Measurements from ENCODE around the gene BCL11A.

Gene BCL11A

DNA sequence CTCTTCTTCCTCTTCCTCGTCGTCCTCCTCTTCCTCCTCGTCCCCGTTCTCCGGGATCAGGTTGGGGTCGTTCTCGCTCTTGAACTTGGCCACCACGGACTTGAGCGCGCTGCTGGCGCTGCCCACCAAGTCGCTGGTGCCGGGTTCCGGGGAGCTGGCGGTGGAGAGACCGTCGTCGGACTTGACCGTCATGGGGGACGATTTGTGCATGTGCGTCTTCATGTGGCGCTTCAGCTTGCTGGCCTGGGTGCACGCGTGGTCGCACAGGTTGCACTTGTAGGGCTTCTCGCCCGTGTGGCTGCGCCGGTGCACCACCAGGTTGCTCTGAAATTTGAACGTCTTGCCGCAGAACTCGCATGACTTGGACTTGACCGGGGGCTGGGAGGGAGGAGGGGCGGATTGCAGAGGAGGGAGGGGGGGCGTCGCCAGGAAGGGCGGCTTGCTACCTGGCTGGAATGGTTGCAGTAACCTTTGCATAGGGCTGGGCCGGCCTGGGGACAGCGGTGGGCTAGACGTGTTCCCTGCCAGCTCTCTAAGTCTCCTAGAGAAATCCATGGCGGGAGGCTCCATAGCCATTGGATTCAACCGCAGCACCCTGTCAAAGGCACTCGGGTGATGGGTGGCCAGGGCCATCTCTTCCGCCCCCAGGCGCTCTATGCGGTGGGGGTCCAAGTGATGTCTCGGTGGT lies 91.9 kb downstream of the BCL11A start:
- no peak for DNase-seq (ENCODE audit: low spot score)

DNA sequence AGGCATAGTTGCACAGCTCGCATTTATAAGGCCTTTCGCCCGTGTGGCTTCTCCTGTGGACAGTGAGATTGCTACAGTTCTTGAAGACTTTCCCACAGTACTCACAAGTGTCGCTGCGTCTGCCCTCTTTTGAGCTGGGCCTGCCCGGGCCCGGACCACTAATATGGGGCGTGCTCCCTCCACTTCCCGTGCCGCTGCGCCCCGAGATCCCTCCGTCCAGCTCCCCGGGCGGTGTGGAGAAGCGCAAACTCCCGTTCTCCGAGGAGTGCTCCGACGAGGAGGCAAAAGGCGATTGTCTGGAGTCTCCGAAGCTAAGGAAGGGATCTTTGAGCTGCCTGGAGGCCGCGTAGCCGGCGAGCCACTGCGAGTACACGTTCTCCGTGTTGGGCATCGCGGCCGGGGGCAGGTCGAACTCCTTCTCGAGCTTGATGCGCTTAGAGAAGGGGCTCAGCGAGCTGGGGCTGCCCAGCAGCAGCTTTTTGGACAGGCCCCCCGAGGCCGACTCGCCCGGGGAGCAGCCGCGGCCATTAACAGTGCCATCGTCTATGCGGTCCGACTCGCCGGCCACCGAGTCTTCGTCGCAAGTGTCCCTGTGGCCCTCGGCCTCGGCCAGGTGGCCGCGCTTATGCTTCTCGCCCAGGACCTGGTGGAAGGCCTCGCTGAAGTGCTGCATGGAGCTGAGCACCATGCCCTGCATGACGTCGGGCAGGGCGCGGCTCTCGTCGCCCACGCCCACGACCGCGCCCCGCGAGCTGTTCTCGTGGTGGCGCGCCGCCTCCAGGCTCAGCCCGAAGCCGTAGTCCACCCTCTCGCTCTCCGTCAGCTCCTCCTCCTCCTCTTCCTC lies 92.7 kb downstream of the BCL11A start:
- no peak for DNase-seq (ENCODE audit: low spot score)

DNA sequence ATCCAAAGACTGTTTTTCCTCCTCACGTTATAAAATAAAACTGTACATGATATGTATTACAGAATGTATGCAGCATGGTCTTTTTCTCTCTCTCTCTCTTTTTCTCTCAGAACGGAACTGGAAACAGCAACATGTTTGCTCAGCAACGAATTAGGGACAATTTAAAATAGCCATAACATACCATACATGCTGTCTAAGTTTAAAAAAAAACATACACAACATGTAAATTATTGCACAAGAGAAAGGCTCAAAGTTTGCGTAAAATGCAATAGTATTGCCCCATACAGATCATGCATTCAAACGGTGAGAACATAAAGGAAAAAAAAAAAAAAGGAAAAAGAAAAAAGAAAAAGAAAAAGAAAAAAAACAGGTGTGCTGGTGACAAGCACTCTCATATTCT lies 93.6 kb downstream of the BCL11A start:
- no peak for DNase-seq (ENCODE audit: low spot score)

DNA sequence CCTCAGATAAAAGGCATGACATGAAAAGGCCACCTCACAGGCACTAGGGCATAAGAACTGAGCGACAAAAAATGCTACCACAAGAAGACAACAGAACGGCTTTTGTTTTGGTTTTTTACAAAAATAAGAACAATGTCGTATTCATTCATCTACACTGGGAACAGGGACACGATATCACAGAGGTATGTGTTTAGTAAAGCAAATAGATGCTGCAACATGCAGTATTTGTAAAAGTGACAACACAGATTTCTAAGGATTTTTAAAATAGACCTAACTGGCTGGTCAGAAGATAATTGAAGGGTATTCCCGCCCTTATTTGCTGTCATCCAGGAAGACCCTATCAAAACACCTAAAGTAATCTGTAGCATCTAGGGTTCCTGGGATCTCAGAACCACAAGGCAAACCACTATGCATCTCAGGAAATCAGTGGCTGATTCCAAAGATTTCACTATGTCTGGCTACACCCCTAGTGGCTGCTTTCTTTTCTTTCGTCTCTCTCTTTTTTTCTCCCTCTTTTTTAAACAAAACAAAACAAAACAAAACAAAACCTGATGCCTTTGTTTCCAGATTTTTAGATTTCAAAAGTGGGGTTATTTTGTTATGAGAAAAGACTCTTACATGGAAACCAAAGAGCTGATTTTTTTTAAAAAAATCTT lies 97.2 kb downstream of the BCL11A start:
- DNase-seq (ENCODE audit: low spot score) = no peak

DNA sequence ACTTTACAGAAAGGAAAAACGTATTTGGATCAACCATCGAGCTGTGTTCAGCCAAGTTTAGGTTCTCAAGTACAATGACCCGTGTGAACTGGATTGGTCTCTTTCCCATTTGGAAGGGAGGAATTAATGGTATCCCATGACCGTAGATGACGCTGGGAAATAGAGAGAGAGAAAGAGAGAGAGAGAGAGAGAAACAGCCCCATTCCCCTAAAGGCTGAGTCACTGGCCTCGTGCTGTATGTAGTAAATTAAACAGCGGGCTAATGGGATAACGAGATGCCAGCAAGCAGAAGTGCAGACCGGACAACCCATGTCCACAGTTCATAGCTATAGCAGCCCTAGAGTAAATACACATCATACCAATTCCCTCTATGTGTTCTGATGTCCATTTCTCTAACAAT lies 99.6 kb downstream of the BCL11A start:
- no peak for DNase-seq (ENCODE audit: low spot score)

DNA sequence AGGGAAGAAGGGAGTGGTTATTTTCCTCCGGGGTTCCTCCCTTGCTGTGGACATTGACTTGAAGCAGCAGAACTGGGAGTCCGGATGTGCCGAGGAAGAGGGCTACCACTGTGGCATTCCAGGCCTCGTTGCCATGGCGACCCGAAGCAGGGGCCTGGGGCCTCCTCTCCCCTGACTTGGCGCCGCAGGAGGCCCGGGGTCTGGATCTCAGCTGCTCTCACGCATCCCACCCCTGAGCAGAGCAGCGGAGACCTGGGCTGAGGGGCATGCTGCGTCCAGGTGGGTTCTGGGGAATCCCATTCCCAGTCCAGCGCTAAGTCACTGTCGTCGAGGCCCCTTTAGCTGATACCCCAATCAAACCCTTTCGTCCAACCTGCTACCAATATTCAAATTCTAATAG lies 100.2 kb downstream of the BCL11A start:
- DNase-seq (ENCODE audit: low spot score) = no peak

DNA sequence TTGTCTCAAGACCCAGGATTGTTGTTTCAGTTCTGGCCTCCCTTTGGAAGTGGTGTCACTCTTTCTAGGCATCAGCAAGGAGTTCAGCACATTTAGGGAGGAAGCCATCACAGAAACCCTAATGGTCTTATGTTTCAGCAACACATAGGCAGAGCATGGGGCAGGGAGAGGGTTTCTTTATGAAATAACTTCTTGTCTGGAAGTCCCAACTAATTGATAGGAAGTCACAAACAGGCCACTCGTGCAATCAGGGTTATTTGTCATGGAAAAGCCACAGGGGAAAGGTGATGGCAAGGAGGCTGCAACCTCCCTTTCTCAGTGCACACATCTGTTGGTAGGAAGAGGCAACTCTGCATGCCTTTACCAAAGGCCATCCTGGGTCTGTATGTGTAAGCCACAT lies 103.0 kb downstream of the BCL11A start:
- DNase-seq (ENCODE audit: low spot score) = no peak

DNA sequence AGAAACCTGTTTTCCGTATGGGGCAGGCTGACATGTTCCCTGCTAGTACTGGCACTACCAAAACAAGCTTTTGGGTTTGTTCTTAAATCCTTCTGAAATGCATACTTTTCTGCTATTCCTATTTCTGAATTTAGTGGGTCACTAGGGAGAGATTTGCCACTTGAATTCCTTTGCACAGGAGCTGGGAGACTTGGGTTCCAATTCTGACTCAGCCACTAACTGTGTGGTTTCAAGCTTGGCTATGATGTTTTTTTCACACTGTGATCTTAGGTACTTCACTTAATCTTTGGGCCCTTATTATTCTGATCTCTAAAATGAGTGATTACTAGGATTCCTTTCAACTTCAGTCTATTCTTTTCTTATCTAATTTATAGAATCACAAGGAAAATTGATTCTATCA lies 105.5 kb downstream of the BCL11A start:
- DNase-seq (ENCODE audit: low spot score) = no peak

DNA sequence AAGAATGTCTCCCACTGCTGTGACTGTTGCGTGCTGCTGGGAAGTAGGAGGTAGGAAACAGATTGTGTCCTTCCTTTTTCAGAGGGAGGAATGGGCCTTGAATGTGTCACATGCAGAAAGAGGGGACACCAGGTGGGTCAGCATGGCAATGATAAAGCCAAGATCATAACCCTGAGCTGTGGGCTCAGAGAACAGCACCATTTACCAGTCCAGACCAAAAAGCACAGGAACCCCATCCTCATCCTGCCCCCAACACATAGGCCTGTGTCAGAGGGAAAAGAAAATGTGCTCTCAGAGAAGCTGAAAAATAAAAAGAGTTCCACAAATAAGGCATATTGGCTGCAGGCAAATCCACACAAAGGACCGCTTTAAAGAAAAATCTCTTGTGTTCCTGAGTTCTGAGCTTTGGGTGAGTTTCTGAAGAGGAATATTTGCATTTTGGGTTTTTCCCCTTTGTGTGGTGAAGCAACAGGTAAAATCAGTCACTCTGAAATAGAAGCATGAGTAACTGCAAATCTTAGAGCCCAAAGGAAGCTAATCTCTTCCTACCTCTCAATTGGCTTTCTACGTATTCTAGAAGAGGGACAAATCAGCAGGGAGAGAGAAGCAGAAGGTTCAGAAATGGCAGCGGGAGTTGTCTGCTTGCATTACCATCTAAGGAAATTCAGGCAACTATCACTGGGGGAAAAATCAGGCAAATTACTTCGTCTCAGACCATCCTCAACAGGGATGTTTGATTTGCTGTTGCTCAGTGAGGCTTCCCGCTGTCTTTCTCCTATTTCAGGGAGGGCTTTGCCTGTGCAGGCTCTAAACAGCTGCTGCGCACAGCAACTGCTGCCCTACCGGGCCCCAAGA lies 106.8 kb downstream of the BCL11A start:
- no peak for DNase-seq (ENCODE audit: low spot score)

DNA sequence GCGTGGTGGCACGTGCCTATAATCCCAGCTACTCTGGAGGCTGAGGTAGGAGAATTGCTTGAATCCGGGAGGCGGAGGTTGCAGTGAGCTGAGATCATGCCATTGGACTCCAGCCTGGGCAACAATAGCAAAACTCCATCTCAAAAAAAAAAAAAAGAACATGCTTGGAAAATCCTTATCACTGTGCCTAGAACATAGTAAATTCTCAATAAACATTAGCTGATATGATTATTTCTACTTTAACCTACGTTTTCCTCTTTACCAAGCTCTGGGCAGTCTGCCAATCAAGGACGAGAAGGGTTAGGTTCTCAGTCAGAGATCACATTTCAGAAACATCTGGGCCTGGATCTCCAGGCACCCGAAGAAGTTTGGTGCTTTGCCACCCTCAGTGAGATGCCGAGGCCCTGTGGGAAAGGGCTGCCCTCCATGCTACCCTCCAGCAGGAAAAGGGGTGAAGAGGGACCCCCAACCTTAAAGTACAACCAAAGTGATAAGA lies 107.7 kb downstream of the BCL11A start:
- no peak for DNase-seq (ENCODE audit: low spot score)

DNA sequence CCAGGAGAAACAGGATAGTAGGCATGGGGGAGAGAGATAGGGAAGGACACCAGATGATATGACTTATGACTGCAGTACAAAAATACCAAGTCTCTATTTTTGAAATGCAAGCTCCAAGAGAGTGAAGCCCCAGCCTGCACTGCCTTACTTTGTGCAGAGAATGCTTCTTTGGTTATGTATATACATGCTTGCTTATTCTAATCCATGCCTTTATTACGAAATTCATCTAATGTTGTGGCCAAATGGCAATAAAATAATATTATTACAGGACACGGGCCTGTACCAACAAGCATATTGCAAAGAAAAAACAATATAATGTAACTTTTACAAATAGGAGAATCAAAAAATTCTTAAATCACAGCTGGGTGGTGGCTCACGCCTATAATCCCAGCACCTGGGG lies 110.8 kb downstream of the BCL11A start:
- DNase-seq (ENCODE audit: low spot score) = no peak

DNA sequence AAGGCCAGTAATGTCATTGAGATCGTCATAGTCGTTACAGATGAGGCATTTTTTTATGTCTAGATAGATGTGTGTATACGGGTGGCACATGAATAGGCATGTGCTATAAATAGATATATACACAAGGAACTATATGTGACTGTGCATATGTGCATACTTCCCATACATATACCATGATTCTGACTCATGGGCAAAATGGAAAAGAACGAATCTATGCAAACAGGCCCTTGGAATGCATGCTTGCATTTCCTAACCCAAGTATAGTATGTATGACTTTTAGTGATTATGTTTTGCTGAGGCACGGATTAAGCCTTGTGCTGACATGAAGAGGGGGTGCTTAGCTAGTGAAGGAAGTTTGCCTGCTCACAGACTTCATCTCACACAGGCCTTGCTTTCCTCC lies 111.7 kb downstream of the BCL11A start:
- DNase-seq (ENCODE audit: low spot score) = no peak

DNA sequence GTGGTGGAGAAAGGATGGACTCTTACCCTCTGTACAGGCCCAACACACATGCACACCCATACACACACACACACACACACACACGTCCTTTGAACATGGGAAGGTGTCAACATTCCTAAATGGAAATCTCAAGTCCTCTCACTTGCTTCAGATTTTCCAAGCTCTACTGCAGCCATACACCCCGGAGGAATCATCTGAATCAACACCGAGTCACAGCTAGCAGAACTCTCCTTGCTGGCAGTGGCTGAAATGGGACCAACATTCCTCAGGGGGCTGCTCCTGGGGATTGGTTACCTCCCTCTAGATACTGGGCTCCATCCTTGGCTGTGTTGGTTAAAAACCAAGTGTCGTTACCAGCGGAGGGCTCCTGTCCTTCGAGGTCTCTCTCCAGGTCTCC lies 112.7 kb downstream of the BCL11A start:
- no peak for DNase-seq (ENCODE audit: low spot score)

DNA sequence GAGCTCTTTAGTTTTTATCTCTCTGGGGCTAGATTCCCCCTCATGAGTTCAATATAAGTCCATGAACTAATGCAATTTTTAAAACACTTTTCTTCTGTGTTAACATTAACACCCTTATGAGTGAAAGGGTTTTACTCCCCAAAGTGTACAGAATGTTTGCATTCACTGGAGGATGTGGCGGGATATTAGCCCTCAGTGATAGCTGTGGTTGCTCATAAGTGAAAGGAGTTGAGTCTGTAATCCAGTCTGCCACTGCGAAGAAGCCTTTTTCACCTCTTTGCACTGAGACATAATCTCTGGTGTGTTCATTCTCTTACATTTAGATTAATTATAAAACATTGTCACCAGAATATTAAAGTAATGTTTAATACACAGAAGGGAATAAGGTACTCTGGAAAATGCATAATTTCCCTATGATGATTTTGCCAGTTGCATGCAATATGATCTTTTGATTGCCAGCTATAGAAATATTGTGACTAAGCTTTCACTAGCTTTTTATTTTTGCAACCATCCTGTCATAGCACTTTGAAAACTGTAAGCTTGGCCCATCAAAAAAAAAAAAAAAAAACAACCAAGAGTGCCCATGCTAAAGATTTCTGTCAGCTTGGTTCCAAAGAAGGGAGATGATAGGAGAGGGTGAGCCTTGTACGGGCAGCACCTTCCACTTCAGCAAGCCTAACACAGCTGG lies 113.2 kb downstream of the BCL11A start:
- no peak for DNase-seq (ENCODE audit: low spot score)

DNA sequence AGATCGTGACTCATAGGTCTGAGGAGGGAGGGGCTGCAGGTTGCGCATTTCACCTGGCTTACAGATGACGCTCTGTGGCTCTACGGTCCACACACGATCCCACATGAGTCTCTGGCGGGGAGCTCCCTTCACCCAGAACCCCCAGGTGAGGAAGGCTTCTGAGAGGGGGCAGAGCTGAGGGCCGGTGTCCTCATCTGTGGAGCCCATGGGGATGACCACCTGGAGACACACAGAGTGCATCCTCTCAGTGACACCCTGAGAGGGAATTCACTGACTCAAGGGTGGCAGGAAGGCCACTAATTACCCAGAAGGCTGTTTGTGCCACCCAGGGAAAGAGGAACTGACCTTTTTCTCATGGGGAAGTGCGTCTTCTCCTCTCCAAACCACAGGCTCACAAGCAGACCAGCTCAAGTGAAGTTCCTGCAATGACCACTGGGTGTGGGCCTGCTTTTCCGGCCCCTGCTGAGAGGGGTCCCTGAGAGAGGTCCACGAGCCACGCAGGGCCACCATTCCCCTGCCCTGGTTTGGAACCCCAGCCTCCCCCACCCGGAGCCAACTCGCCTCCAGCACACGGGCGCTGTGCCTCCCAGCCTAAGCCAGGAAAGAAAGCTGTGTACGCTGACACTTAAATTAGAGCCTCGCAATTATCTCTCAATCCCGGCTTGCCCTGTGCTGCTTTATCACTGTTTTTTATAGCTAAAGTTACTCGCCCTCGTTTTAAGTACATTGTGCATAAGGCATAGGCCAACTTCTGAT lies 114.1 kb downstream of the BCL11A start:
- DNase-seq (ENCODE audit: low spot score) = peak; percentile 54

DNA sequence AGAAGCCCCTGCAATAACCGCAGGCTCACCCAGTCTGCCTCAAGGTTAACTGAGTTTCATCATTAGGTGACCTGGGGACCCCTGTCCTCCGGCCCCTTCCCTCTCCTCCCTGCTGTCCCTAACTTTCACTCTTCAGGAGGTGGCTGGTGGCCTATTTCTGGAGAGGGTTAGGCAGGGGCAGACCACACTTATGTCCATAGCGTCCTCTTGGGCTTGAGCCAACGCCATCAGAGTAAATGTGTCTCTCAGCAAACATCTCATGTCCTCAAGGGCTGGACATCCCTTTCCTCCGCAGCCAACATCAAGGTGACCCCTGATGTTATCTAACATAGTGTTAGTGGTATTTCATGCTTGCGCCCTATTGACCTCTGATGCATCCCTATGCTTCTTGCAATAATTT lies 114.8 kb downstream of the BCL11A start:
- DNase-seq (ENCODE audit: low spot score) = no peak

DNA sequence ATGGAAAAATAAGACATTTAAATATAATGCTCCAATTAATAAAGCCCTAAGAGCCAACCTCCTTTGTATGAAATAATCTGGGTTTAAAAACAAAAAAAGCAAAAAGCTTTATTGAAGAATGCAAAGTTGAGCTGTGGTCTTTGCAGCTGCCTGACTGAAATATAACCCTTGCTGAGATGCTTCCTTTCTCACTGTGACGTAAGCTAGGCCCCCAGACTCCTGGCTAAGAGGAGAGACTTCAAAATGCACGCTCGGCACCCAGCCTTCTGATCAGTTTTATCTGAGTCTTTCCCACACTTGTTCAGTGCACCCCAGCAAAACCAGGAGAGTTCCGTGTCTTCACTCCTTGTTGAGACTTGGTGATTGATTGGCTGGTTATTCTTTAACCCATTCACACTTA lies 115.3 kb downstream of the BCL11A start:
- no peak for DNase-seq (ENCODE audit: low spot score)

DNA sequence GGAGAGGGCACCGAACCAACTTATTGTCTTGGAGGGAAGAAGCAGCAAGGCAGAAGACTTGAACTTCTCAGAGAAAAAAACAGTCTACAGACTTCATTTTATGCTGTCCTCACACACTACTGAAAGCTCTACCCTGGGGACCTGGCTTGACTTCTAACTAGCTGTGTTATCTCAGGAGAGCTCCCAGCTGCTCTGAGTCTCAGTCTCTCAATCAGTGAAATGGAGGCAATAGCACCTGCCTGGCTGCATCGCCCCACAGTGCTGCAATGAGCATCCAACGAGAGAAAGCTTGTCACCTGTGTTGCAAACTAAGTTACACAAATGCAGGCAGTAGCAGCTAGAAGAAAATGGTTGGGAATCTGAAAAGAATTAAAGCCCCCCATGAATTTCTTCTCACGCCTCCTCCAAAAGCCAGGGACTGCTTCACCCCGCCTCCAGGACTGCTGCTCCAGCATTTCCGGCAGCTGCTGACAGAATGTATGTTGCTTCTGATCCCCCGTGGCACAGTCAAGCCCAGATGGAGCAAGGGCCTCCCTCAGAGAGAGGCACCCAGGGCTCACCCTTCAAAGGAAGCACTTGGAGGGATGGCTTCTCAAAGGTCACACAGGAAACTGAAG lies 116.3 kb downstream of the BCL11A start:
- DNase-seq (ENCODE audit: low spot score) = no peak

DNA sequence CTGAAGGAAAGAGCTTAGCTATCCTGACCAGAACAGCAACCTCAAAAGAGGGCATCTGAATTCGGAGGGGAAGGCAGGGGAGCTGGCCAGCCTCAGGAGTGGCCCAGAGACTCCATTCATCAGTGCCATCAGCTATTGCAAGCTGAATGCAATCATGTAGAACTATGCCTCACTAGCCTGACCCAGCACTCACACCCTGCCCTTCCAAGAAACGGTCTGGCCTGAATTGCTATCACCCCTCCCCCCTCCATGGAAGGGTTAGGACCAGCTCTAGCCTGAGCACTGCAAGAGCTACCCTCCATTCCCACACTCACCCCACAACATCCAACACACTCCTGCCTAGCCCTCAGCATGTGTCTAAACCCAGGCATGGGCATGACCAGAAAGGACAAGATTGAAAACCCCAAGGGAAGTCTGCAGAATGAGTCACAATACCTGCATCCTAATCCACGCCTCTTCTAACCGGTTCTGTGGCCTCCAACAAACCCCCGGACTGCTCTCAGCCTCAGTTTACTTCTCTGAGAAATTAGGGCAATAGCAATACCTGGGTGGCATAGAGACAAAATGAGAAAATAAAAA lies 120.3 kb downstream of the BCL11A start:
- no peak for DNase-seq (ENCODE audit: low spot score)

All from globus pallidus (tissue), 1 donor.